Fibroblast of lung (primary cell): ENCODE measurements around the gene MAP4K2.

Experiments used
- EZH2 ChIP-seq: IDR thresholded peaks from 2 replicates; pipeline ENCODE4 v1.5.1; 2012; ENCODE audit warnings: low read length, control low read depth, mild to moderate bottlenecking; ENCODE audit errors: missing control alignments
- TF ChIP-seq, protein P1 (sequence below), 2 donors: IDR thresholded peaks in 1 of 2; conservative IDR thresholded peaks in 1 of 2; 1 replicate in 1 of 2; 2 replicates in 1 of 2; pipeline ENCODE4 v1.5.1; 2011 to 2012; ENCODE audit warnings: low read length in 2 of 2, control low read depth in 1 of 2, inconsistent platforms in 1 of 2, low read depth in 1 of 2, mild to moderate bottlenecking in 1 of 2

DNA sequence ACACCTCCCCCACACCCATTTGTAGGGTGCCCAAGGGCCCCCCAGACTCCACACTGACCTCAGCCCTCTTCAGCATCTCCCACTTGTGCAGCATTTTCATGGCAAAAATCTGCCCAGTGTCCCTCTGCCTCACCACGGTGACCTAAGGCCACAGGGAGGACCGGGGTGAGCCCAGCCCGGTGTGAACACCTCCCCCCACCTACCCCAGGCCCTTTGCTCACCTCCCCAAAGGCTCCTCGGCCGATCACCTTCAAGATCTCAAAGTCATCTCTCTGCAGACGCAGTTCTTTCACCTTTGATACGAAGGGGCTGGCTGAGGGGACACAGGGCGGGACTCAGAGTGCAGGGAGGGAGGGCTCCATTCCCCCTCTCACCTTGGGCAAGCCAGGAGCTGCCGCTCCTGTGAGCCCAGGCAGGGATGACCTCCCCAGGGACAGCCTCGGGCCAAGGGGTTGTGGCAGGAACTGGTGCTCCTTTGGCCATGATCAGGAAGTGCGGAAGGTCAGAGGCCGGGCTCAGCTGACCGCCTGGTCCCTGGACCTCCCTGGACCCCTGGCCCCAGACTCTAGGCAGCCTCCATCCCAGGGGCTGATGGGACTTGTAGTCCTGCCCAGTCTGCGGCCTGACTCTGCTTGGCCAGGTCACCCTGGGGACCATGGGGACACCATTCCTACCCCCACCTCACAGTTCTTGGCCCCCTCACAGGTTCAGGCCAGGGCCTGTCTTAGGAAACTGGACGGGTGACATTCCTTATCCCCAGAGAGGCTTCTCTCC lies 38.8 kb upstream of the MAP4K2 start:
- TF ChIP-seq, protein P1, sequence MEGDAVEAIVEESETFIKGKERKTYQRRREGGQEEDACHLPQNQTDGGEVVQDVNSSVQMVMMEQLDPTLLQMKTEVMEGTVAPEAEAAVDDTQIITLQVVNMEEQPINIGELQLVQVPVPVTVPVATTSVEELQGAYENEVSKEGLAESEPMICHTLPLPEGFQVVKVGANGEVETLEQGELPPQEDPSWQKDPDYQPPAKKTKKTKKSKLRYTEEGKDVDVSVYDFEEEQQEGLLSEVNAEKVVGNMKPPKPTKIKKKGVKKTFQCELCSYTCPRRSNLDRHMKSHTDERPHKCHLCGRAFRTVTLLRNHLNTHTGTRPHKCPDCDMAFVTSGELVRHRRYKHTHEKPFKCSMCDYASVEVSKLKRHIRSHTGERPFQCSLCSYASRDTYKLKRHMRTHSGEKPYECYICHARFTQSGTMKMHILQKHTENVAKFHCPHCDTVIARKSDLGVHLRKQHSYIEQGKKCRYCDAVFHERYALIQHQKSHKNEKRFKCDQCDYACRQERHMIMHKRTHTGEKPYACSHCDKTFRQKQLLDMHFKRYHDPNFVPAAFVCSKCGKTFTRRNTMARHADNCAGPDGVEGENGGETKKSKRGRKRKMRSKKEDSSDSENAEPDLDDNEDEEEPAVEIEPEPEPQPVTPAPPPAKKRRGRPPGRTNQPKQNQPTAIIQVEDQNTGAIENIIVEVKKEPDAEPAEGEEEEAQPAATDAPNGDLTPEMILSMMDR (conservative IDR thresholded peaks at IDR 0.05 in 1 of 2, IDR thresholded peaks at IDR 0.05 in 1 of 2; ENCODE audit: low read depth in 1 of 2, low read length in 2 of 2): no peak
- no peak for TF ChIP-seq EZH2
